HepG2 (cell line): ENCODE measurements around the gene IFI35. TPM values are rescaled to one million over a fixed set of nuclear protein-coding genes. Genes with fewer than 3 reads are reported as not detected.

ENCODE experiments used
- ATAC-seq: fragments of 200-7000 bp; cut with Tn5 transposase; 3 replicates; pipeline ENCODE4 v1.9.1; 2020; ENCODE audit warnings: mild to moderate bottlenecking, moderate library complexity
- BruUV-seq: library from RNA; stranded (reverse); fragments of 400-500 nt; replicated peaks from 2 replicates; lab custom pipeline; 2021; lab: Mats Ljungman, UMichigan
- CTCF ChIA-PET: fragments of 300-600 bp; formaldehyde crosslinking; extraction: SDS; loops from one replicate; lab custom pipeline; 2021; ENCODE audit warnings: low total read pairs, inconsistent platforms, low intra/inter-chr PET ratio; lab: Yijun Ruan, JAX
- POLR2A ChIA-PET: fragments of 350-600 bp; sonication (Branson Sonifier 250); formaldehyde crosslinking; loops from one replicate; lab custom pipeline; 2020; ENCODE audit warnings: antibody characterized with exemption, inconsistent platforms; lab: Yijun Ruan, JAX
- DNase-seq: peaks from one replicate; pipeline ENCODE4 v3.0.0-alpha.2; 2015; ENCODE audit warnings: low spot score
- FAIRE-seq: peaks from 3 replicates; lab custom pipeline; 2011; peaks lifted over from hg19 to GRCh38; lab: Jason Lieb, UNC
- H2AFZ ChIP-seq: one replicate; pipeline ENCODE4 v1.6.1; 2011; ENCODE audit warnings: low read length, inconsistent platforms
- H3K27ac ChIP-seq: fragments of 300-600 bp; 3 replicates; pipeline ENCODE4 v1.8.0; 2011; ENCODE audit warnings: mixed run types, mild to moderate bottlenecking, mixed read lengths, low read length, inconsistent platforms; ENCODE audit not compliant: insufficient read depth; ENCODE audit errors: extremely low read length
- H3K27me3 ChIP-seq, 2 experiments: fragments of 200-600 bp in 1 of 2; 2 replicates in 1 of 2; 3 replicates in 1 of 2; pipeline versions ENCODE4 v1.6.0 to v1.8.0; 2011; ENCODE audit warnings: low read length in 2 of 2, mild to moderate bottlenecking in 2 of 2, moderate library complexity in 2 of 2, inconsistent platforms in 1 of 2; ENCODE audit not compliant: insufficient read depth in 2 of 2, control insufficient read depth in 1 of 2
- H3K36me3 ChIP-seq, 2 experiments: fragments of 200-600 bp in 1 of 2; replicated peaks in 1 of 2; 2 replicates in 1 of 2; 3 replicates in 1 of 2; pipeline versions ENCODE4 v1.5.1 to v1.8.0; 2011; ENCODE audit warnings: low read length in 2 of 2, inconsistent platforms in 1 of 2; ENCODE audit not compliant: insufficient read depth in 2 of 2, control insufficient read depth in 1 of 2
- H3K4me1 ChIP-seq: 2 replicates; pipeline ENCODE4 v1.5.1; 2012; ENCODE audit warnings: low read length, inconsistent platforms; ENCODE audit not compliant: insufficient read depth
- H3K4me2 ChIP-seq: 2 replicates; pipeline ENCODE4 v1.6.0; 2011; ENCODE audit warnings: low read depth, low read length, inconsistent platforms
- H3K4me3 ChIP-seq, 3 experiments: fragments of 200-600 bp in 1 of 3; sonication (generic), shearing (Covaris generic) in 1 of 3; replicated peaks in 1 of 3; 2 replicates each; pipeline ENCODE4 v1.5.1; 2011 to 2016; ENCODE audit warnings: low read length in 3 of 3, inconsistent platforms in 2 of 3, low read depth in 2 of 3, mild to moderate bottlenecking in 2 of 3, control low read depth in 1 of 3, mixed read lengths in 1 of 3; ENCODE audit not compliant: insufficient read depth in 1 of 3
- H3K79me2 ChIP-seq: one replicate; pipeline ENCODE4 v1.6.1; 2011; ENCODE audit warnings: low read length, inconsistent platforms; ENCODE audit not compliant: insufficient read depth
- H3K9ac ChIP-seq: 2 replicates; pipeline ENCODE4 v1.6.0; 2011; ENCODE audit warnings: mild to moderate bottlenecking, low read depth, low read length, inconsistent platforms; ENCODE audit not compliant: insufficient read depth
- H3K9me3 ChIP-seq: 2 replicates; pipeline ENCODE4 v1.5.1; 2012; ENCODE audit warnings: mild to moderate bottlenecking, low read length
- H4K20me1 ChIP-seq: 2 replicates; pipeline ENCODE4 v1.6.0; 2011; ENCODE audit warnings: inconsistent platforms, mild to moderate bottlenecking, low read length, moderate library complexity; ENCODE audit not compliant: insufficient read depth
- FOSL1 ChIP-seq: sonication (generic); formaldehyde crosslinking; IDR thresholded peaks from 2 replicates; pipeline ENCODE4 v1.9.0; 2021; ENCODE audit warnings: missing genetic modification reagents, borderline replicate concordance
- PRDM10 ChIP-seq: sonication (generic); formaldehyde crosslinking; IDR thresholded peaks from 2 replicates; pipeline ENCODE4 v1.4.0; 2020; ENCODE audit warnings: low read depth, missing genetic modification reagents
- ZNF350 ChIP-seq: sonication (generic); formaldehyde crosslinking; IDR thresholded peaks from 2 replicates; pipeline ENCODE4 v1.4.0; 2020; ENCODE audit warnings: mild to moderate bottlenecking, low read depth, missing genetic modification reagents, borderline replicate concordance
- ZNF629 ChIP-seq: sonication (generic); formaldehyde crosslinking; conservative IDR thresholded peaks from 2 replicates; pipeline ENCODE4 v1.5.0; 2020; ENCODE audit warnings: missing genetic modification reagents
- WGBS: methylation state at CpG from one replicate; pipeline ENCODE4 v1.1.6; 2017; ENCODE audit warnings: low lambda C conversion rate; 5-methylcytosine and 5-hydroxymethylcytosine counted together
- in situ Hi-C: cut with HindIII; loops from 2 replicates; pipeline ENCODE4 v1.10.0; 2017; ENCODE audit warnings: low pct_unique_long_range_greater_than_20kb; ENCODE audit not compliant: extremely low pct_ligation_motif_present
- intact Hi-C: fragments of 100-400 bp; cut with micrococcal nuclease; formaldehyde crosslinking; loops from one replicate; pipeline ENCODE4 v1.10.0; 2022; ENCODE audit not compliant: unreplicated experiment
- polyA plus RNA-seq, 8 experiments: library from polyadenylated mRNA; depleted of rRNA in 3 of 8; stranded (reverse) in 7 of 8; unstranded in 1 of 8; fragments of >200 nt; fragmentation: Illumina TruSeq in 4 of 8; extraction: Trizol in 4 of 8; gene quantifications; 2 replicates each; pipeline versions ENCODE4 v1.2.1 to v1.2.3, GENCODE V29; 2011 to 2016; ENCODE audit warnings: low read depth in 4 of 8, missing spikeins in 1 of 8, mixed read lengths in 1 of 8; ENCODE audit not compliant: insufficient read depth in 1 of 8
- total RNA-seq, 5 experiments: library from RNA; depleted of rRNA; stranded (reverse); fragments of >200 nt; fragmentation: Illumina TruSeq; extraction: Trizol; gene quantifications; 2 replicates each; pipeline ENCODE4 v1.2.3, GENCODE V29; 2016; ENCODE audit warnings: low read depth in 1 of 5

The IFI35 gene
- total and polyA plus RNA-seq, 2 of the 13 experiments (the other 11 are each of a cell fraction or from before 2014, with no cell fraction given), result 28.9 to 38.1 TPM

GRCh38 chr17:43043307-43043706 lies 36.7 kb downstream of the IFI35 start (continued):
- TF ChIP-seq PRDM10 (CRISPR knock-in tag), result no peak

DNA sequence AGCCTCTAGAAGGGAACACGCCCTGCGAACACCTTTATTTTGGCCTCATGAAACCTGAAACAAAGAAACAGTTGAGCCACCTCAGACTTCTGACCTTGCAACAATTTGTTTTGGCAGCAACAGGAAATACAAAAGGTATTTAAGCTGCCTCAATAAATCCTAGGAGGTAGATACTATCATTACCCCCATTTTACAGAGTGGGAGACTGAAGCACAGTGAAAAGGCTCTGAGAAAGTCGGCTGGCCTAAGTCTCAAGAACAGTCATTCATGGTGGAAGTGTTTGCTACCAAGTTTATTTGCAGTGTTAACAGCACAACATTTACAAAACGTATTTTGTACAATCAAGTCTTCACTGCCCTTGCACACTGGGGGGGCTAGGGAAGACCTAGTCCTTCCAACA lies 37.4 kb downstream of the IFI35 start:
- H3K9me3 ChIP-seq, result no peaks in the 10 kb centered on the region
- TF ChIP-seq ZNF629 (CRISPR knock-in tag), result peak; percentile 63
- TF ChIP-seq ZNF350 (CRISPR knock-in tag), result no peak
- no peak for TF ChIP-seq FOSL1 (CRISPR knock-in tag)
- H4K20me1 ChIP-seq, result no peaks in the 10 kb centered on the region
- CTCF ChIA-PET, result no interaction called here
- H3K27ac ChIP-seq, result no peak overlapping the region
- BruUV-seq, result no TSS peak
- 88% methylated on average over 4 of the region's 4 CpGs for WGBS
- no peak overlapping the region for H3K9ac ChIP-seq
- H2AFZ ChIP-seq, result no peak overlapping the region
- H3K27me3 ChIP-seq, result no peaks in the 10 kb centered on the region
- in situ Hi-C loops (no loop called here), intact Hi-C loops (no loop called here)
- H3K4me3 ChIP-seq, result no peak overlapping the region
- DNase-seq (no peak), ATAC-seq (no peak), FAIRE-seq (no peak)
- no peak overlapping the region for H3K4me2 ChIP-seq
- H3K4me1 ChIP-seq, result peaks cover 27% of the 10 kb centered on the region
- H3K79me2 ChIP-seq, result no peaks in the 10 kb centered on the region
- peaks cover 2 to 11% of the 10 kb centered on the region in 2 experiments; a peak in 2 of 5 replicates for H3K36me3 ChIP-seq
- POLR2A ChIA-PET, result interaction anchor here (1.1 kb wide), 1 partner anchor 46 kb away, joined by 3 read pairs; the partner anchor contains the start of gene RPL27
